Stimulated activated CD4-positive, alpha-beta T cell treated with anti-CD3 and anti-CD28 coated beads, Interleukin-4, amount 100 ng/mL, for 48 hours (primary cell): ENCODE measurements around the gene ACY1.

ENCODE experiments used
- DNase-seq, 2 donors: peaks; one replicate each; pipeline ENCODE4 v3.0.0-alpha.2; 2020; ENCODE audit warnings: low read depth in 2 of 2

The ACY1 gene

DNA sequence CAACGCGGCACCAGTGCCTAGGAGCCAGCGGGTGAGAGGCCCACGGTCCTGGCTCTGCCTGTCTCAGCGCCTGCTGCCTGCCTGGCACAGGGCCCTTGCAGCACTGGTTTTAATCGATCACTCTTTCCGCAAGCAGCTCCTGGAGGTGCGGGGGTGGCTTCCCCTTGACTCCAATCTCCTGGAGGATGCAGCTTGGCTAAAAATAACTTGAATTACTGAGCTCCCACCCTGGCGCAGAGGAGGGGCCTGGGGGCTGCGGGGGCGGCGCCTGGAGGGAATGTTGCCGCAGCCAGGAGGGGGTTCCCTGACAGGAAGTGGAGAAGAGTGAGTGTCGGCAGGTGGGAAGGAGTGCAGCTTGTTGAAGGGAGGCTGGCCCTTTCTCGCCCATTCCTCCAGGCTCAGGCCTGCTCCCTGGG, 22.2 kb downstream of the ACY1 start:
- DNase-seq, result no peak

GRCh38 chr3:52006017-52006819, 22.9 kb downstream of the ACY1 start:
- DNase-seq, result no peak

DNA sequence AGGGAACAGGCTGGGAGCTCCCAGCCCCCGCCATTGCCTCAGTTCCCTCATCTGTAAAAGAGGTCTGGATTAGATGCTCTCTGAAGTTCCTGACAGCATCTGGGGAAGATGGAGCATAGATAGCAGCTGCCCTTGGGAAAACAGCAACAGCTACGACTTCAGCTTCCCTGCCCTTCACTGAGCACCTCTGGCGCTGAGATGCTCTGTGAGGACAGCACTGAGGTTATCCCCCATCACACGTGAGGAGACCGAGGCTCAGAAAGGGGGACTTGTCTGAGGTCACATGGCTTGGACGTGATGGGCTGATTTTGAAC, 23.4 kb downstream of the ACY1 start:
- DNase-seq, result no peak

DNA sequence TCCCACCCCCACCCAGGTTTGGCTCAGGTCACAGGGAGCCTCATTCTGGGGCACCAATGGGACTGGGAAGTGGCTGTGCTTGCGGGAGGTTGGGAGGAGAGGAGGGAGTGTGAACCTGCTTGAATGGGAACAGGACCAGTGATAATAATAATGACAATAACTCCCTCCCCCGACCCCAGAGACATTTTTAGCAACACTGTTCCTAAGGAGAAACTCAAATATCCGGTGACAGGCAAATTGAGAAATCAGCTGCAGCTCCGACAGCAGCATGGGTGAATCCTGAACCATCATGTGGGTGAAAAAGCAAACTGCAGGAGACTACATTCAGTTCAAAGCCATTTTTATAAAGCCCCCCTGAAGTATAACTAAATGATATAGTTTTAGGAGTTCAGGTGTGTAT, 24.0 kb downstream of the ACY1 start:
- no peak for DNase-seq

- no peak for DNase-seq
Measured at GRCh38 chr3:52010431-52010830, 27.1 kb downstream of the ACY1 start.

- no peak for DNase-seq
Measured at GRCh38 chr3:52012699-52013098, 29.4 kb downstream of the ACY1 start.

DNA sequence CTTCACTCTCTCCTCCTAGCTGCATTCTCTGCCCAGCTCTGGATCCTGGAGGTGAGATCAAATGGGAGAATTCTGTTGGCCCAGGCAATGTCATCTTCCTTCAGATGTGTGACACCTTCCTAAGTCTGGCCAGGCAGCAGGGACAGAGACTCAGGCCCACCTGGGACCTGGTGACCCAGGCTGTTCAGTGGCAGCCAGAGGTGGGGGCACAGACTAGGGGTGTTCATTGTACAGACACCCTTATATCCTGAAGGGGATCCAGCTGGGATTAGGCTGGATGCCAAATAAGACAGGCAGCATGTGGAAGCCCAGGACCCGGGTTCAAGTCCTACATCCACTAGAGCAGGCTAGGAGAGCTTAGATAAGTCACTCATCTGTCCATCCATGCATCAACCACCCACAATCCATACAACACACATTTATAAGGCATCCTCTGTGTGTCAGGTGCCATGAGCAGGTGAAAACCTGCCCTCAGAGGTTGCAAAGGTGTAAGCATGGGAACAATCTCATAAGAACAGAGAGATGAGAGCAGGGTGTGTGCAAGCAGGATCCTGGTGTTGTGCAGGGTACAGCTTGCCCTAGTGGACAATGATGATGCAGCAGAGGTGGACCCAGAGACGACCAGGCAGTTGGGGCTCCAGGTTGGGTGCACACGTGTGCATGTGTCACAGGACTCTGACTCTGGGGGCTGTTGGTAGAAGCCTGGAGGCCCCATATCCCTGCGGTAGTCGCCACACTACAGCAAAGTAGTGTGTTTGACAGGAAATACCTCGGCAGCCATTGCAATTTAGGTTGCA, 30.7 kb downstream of the ACY1 start:
- DNase-seq, result no peak

GRCh38 chr3:52014613-52015012, 31.3 kb downstream of the ACY1 start:
- DNase-seq, result no peak

DNA sequence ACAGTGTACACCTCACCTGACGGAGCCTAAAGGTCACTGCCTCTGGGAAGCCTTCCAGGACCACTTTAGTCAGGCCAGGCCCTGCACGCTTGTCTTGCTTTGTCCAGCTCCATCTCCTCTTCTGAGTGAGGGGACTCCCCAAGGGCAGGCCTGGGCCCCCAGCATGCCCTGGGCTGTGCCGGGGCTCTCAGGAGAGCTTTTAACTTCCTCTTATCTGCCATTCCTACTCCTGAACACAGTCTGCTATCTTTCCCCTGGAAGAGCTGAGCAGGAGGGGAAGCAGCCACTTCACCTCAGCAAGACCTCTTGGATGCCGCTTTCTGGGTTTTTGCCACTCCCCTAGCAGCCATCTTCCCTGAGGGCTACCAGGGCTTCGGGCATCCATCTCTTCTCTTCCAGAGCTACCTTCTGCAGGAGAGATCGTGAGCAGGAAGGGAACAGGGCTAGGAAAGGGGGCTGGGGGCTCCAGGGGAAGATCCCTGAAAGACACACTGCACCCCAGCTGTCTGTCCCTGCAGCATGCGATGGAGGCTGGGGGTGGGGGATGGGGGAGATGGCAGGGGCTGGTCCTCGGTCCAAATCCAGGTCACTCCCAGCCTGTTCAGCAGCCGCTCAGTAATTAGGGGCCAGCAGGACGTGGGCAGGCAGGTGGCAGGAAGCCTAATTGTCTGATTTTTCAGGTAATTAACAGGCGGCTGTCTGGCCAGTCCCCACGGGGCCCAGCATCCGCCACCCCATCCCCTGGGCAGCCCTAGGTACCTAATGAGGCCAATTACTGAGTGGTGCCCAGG, 32.3 kb downstream of the ACY1 start:
- DNase-seq, result no peak

DNA sequence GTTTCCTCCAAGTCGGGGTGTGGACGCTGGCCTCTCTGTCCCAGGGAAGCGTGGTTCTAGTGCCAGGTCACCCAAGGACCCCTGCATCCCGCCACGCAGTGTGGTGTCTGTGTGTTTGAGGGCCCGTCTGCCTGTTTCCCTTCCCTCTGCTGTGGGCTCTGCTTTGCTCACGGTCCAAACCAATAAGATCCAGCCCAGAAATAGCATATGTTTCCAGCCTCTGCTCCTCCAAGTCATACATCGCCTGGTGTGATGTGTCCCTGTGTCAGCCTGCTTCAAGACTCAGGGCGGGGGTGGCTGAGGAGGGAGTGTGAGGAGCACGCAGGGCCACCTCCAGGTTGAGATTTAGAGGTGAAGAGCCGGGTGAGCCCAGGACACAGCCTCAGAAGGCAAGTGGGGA, 34.3 kb downstream of the ACY1 start:
- no peak for DNase-seq

DNA sequence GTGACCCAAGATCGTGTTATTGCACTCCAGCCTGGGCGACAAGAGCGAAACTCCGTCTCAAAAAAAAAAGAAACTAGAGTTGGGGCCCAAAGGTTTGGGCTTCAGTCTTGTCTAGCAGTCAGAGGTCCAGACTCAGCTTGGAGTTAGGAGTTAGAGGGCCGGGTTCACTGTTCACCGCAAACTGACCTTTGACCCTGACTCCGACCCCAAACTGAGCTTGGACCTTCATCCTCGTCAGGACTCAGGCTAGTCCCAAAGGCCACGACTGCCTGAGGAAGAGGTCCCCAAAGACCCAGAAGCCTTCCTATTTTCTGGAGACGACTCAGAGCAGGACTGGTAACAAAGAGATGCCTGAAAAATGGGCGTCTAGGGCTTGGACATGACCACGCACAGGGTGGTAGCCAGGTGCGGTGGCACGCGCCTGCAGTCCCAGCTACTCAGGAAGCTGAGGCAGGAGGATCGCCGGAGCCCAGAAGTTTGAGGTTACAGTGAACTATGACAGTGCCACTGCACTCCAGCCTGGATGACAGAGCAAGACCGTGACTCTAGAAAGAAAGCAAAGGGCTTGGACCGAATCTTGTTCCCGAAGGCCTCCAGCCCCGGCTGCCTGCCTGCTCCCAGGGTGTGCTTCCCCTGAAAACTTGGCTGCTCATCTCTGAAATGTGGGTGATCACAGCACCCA, 35.1 kb downstream of the ACY1 start:
- no peak for DNase-seq

GRCh38 chr3:52019352-52020080, 36.2 kb downstream of the ACY1 start:
- no peak for DNase-seq

DNA sequence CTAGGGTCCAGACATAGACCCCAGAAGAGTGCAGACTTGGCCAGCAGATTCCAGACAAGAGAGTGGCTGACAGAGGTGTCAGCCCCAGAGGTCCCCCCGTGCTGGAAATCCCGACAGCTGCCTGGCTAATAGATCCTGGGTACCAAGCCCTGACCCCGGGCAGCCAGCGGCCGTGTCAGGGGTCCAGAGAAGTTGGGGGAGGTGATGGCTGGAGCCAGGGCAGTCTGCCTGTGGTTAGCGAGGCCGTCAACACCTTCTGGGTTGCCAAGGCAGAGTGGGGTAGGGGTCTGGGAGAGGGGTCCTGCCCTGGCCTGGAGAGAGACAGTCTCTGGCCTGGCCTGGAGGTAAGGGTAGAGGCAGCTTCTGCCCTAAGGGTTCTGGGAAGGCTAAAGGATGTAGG, 37.5 kb downstream of the ACY1 start:
- DNase-seq, result no peak

GRCh38 chr3:52021489-52022268, 38.3 kb downstream of the ACY1 start:
- no peak for DNase-seq

DNA sequence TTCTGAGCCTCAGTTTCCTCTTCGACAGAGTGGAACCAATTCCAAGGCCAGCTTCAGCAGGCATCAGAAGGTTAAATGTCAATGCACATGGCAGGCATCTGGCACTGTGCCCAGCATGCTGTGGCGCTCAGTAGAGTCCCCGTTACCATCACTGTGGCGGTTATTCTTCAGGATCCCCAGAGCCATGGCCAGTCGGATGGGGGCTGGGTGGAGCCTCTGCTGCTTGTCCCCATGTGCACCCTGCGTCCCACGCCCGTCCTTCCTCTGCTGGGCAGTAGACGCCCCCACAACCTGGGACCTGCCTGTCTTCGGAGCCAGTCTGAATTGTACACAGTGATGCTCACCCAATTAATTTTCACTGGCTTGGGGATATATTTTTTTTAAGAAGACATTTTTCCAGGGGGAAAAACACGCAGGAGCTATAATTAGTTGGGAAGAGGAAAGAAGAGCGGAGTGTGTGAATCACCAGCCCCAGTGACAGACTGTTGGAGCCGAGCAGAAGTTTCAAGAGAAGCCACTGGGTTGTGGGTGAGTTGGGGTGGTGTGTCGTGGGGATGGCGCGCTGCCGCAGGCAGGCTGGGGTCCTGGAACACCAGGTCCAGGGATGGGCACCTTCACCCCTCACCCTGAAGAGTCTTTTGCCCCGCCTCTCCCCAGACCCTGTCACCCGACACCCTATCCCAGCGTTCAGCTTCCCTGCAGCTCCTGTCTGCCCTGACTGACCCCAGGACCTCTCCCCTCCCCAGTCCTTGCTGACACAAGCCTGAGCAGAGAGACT, 39.2 kb downstream of the ACY1 start:
- no peak for DNase-seq

DNA sequence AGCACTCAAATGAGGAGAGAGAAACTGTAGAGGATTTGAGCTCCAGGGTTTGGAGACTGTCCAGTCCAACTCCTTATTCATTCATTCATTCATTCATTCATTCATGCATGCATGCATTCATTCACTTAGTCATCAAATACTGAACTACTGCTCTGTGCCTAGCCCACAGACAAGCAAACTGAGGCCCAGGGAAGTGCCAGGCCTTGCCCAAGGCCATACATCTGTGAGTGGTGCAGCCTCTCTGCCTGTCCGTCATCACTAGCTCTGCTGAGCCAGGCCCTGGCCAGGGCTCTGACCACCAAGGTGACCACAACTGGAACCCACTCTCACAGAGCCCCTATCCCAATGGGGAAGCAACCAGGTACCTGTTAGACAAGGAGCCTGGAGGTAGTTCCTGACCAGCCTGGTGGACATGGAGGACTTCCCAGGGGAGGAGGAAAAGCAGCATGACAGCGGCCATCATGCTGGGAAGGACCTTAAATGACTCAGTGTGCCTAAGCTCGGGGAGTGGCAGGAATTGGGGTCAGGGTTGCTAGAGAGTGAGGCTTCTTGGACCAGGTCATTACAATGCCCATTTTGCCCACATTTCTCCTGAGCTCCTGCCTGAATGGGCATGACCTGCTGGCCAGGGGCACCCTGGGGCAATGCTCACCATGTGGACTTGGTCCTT, 39.9 kb downstream of the ACY1 start:
- no peak for DNase-seq

DNA sequence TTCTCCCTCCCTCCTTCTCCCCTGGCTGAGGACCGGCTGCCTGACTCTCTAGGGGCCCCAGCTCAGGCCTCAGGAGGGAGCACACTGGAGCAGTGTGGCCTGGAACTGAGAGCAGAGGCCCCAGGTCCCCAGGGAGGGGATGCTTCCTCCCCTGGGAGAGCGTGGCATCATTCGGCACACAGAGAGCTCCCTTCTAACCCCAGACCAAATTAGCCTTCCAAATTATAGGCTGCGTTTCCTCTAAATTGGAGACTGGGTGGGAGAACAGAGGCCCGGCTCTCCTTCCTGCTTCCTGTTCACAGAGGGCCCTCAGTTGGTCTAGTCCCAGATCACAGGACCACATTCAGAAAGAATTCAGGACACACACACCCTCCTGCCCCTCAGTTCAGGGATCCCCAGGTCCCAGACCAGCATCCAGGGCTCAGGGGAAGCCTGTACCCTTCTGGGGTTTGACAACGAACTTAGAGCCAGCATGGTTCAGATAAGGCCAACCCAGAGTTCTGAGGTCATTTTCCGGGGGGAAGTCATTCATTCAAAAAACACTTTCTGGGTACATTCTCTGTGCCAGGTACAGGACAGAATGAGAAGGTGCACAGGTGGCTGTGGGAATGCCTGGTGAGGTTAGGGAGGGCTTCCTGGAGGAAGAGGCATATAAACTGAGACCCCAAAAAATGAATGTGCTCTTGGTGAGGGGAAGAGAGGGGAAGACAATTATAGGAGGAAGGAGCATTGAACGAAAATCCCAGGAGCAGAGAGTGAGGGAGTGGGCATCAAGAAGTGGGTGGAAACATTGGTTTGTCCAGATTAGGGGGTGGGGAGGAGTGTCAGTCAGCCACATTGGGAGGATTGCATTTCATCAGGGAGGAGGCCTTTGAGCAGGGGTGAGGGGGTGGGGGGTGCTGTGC, 40.8 kb downstream of the ACY1 start:
- DNase-seq, result no peak
